HS-27A (cell line): ENCODE results near the gene POLR1H.

Experiments
- DNase-seq: peaks from one replicate; pipeline ENCODE4 v3.0.0-alpha.2; 2012; ENCODE audit warnings: low read depth, missing footprints

The POLR1H gene

GRCh38 chr6:30062471-30063178, 1.6 kb downstream of the POLR1H start:
- no peak for DNase-seq

- DNase-seq, result no peak
Measured at GRCh38 chr6:30063315-30063714, 2.2 kb downstream of the POLR1H start.

- DNase-seq, result no peak
Measured at GRCh38 chr6:30066082-30066481, 5.0 kb downstream of the POLR1H start.

- peak; percentile 99 for DNase-seq
Measured at GRCh38 chr6:30066577-30067459, 5.8 kb downstream of the POLR1H start, which contains the start of gene PPP1R11. TSS of gene PPP1R11 (plus strand) at chr6:30067198. CDS start at chr6:30067411, 213 bp downstream.

- no peak for DNase-seq
Measured at GRCh38 chr6:30067460-30068139, 6.5 kb downstream of the POLR1H start.

- no peak for DNase-seq
Measured at GRCh38 chr6:30071081-30071818, 10.2 kb downstream of the POLR1H start.

GRCh38 chr6:30071858-30072257, 10.8 kb downstream of the POLR1H start:
- DNase-seq, result no peak

- DNase-seq, result no peak
Measured at GRCh38 chr6:30073489-30074235, 12.6 kb downstream of the POLR1H start.

- no peak for DNase-seq
Measured at GRCh38 chr6:30074331-30075093, 13.4 kb downstream of the POLR1H start.

GRCh38 chr6:30075094-30075789, 14.2 kb downstream of the POLR1H start, which contains the start of gene RNF39:
TSS of gene RNF39 (minus strand) at chr6:30075769. CDS start at chr6:30075585, 184 bp downstream.
- DNase-seq, result no peak

- no peak for DNase-seq
Measured at GRCh38 chr6:30075790-30076732, 15.0 kb downstream of the POLR1H start.

GRCh38 chr6:30077218-30077617, 16.2 kb downstream of the POLR1H start:
- no peak for DNase-seq

- no peak for DNase-seq
Measured at GRCh38 chr6:30087876-30088275, 26.8 kb downstream of the POLR1H start.

- peak; percentile 93 for DNase-seq
Measured at GRCh38 chr6:30091577-30092381, 30.7 kb downstream of the POLR1H start.

- no peak for DNase-seq
Measured at GRCh38 chr6:30092852-30093543, 31.9 kb downstream of the POLR1H start.

- DNase-seq, result no peak
Measured at GRCh38 chr6:30093951-30094661, 33.0 kb downstream of the POLR1H start.
